GM10266 (cell line): ENCODE results near the gene MT1H.

ENCODE experiments used
- DNase-seq: peaks from one replicate; pipeline ENCODE4 v3.0.0; 2012; ENCODE audit errors: extremely low spot score
- CTCF ChIP-seq: IDR thresholded peaks from 2 replicates; pipeline ENCODE4 v1.5.1; 2012; ENCODE audit warnings: mild to moderate bottlenecking, low read depth; ENCODE audit not compliant: control insufficient read depth, insufficient read depth; ENCODE audit errors: missing control alignments

Gene MT1H

GRCh38 chr16:56684926-56685590 is 15.4 kb downstream of the MT1H start:
- no peak for DNase-seq
- no peak for TF ChIP-seq CTCF

- DNase-seq = no peak
- no peak for TF ChIP-seq CTCF
Observed at GRCh38 chr16:56686758-56687157, 17.1 kb downstream of the MT1H start.

- no peak for TF ChIP-seq CTCF
- DNase-seq = no peak
Observed at GRCh38 chr16:56688762-56689161, 19.1 kb downstream of the MT1H start.

- no peak for TF ChIP-seq CTCF
- DNase-seq = no peak
Observed at GRCh38 chr16:56689171-56689570, 19.6 kb downstream of the MT1H start.

GRCh38 chr16:56690420-56691122 is 21.0 kb downstream of the MT1H start:
- no peak for TF ChIP-seq CTCF
- no peak for DNase-seq

- DNase-seq = no peak
- no peak for TF ChIP-seq CTCF
Observed at GRCh38 chr16:56691885-56692284, 22.3 kb downstream of the MT1H start.

GRCh38 chr16:56695246-56695645 is 25.6 kb downstream of the MT1H start:
- no peak for DNase-seq
- TF ChIP-seq CTCF = no peak
